ENCODE measurements around the gene WASHC1.
"Not testable (repeated sequence)": the region's sequence is repeated elsewhere in the genome, so short reads cannot be mapped to it uniquely, and the experiment has no call there.

Gene WASHC1

DNA sequence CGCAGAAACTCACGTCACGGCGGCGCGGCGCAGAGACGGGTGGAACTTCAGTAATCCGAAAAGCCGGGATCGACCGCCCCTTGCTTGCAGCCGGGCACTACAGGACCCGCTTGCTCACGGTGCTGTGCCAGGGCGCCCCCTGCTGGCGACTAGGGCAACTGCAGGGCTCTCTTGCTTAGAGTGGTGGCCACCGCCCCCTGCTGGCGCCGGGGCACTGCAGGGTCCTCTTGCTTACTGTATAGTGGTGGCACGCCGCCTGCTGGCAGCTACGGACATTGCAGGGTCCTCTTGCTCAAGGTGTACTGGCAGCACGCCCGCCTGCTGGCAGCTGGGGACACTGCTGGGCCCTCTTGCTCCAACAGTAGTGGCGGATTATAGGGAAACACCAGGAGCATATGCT is 18.1 kb downstream of the WASHC1 start:
- peak; percentile 50 to 58 for DNase-seq

DNA sequence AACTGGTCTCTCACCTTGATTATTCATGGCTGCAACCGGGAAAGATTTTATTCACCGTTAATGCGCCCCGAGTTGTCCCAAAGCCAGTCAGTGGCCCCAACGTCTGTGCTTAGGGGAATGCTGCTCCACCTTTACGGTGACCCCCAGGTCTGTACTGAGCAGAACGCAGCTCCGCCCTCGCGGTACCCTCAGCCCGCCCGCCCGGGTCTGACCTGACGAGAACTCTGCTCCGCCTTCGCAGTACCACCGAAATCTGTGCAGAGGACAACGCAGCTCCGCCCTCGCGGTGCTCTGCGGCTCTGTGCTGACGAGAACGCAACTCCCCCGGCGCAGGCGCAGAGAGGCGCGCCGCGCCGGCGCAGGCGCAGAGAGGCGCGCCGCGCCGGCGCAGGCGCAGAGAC is 18.6 kb downstream of the WASHC1 start:
- not testable (repeated sequence) for DNase-seq

DNA sequence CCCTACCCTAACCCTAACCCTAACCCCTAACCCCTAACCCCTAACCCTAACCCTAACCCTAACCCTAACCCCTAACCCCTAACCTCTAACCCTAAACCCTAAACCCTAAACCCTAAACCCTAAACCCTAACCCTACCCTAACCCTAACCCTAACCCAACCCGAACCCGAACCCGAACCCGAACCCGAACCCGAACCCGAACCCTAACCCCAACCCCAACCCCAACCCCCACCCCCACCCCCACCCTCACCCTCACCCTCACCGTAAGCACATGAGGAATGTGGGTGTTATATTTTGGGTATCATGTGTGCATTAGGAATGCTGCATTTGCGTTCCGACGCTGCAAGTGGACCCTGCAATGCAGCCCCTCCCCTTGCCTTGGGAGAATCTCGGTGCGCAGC is 19.0 kb downstream of the WASHC1 start:
- not testable (repeated sequence) for DNase-seq

All from activated CD4-positive, alpha-beta T cell treated with anti-CD3 and anti-CD28 coated beads for 4 hours (primary cell).